B cell (primary cell): ENCODE measurements around the gene ZMIZ1. TPM values are rescaled to one million over a fixed set of nuclear protein-coding genes. Genes with fewer than 3 reads are reported as not detected.

Source experiments
- ATAC-seq: fragments of 200-7000 bp; cut with Tn5 transposase; one replicate; pipeline ENCODE4 v1.10.0; 2021; ENCODE audit warnings: low read depth, mild to moderate bottlenecking, moderate number of reproducible peaks, moderate library complexity
- CTCF ChIA-PET: fragments of 350-600 bp; sonication (Branson Sonifier 250); formaldehyde crosslinking; loops from one replicate; lab custom pipeline; 2021; ENCODE audit warnings: antibody characterized with exemption, inconsistent platforms; lab: Charles Lee
- POLR2A ChIA-PET: fragments of 350-600 bp; sonication (Branson Sonifier 250); formaldehyde crosslinking; loops from one replicate; lab custom pipeline; 2021; ENCODE audit warnings: antibody characterized with exemption; lab: Charles Lee
- DNase-seq: peaks from one replicate; pipeline ENCODE4 v3.0.0; 2013
- H2AFZ ChIP-seq: 2 replicates; pipeline ENCODE4 v1.6.1; 2012; ENCODE audit warnings: mild to moderate bottlenecking, low read depth, low read length; ENCODE audit not compliant: insufficient read depth, poor library complexity, severe bottlenecking
- H3K27ac ChIP-seq, 2 donors: 1 replicate in 1 of 2; 2 replicates in 1 of 2; pipeline ENCODE4 v1.5.1; 2012 to 2013; ENCODE audit warnings: low read length in 2 of 2, mild to moderate bottlenecking in 2 of 2, moderate library complexity in 1 of 2
- H3K27me3 ChIP-seq, 4 experiments: fragments of 200-600 bp in 1 of 4; sonication (generic) in 1 of 4; replicated peaks in 1 of 4; 1 replicate in 2 of 4; 2 replicates in 2 of 4; pipeline versions ENCODE4 v1.6.1 to v1.7.0; 2013 to 2016; ENCODE audit warnings: low read length in 3 of 4, mild to moderate bottlenecking in 2 of 4, mixed read lengths in 1 of 4, moderate library complexity in 1 of 4; ENCODE audit not compliant: insufficient read depth in 4 of 4, control insufficient read depth in 3 of 4; ENCODE audit errors: control extremely low read depth in 1 of 4
- H3K36me3 ChIP-seq, 2 experiments: replicated peaks in 1 of 2; 1 replicate in 1 of 2; 2 replicates in 1 of 2; pipeline versions ENCODE4 v1.6.1 to v1.7.1; 2013; ENCODE audit warnings: low read length in 1 of 2; ENCODE audit not compliant: insufficient read depth in 2 of 2, control insufficient read depth in 1 of 2; ENCODE audit errors: control extremely low read depth in 1 of 2, extremely low read depth in 1 of 2
- H3K4me1 ChIP-seq, 2 donors: fragments of 200-600 bp in 1 of 2; sonication (generic) in 1 of 2; 1 replicate in 1 of 2; 2 replicates in 1 of 2; pipeline versions ENCODE4 v1.5.1 to v1.6.1; 2013 to 2017; ENCODE audit warnings: low read length in 2 of 2; ENCODE audit not compliant: control insufficient read depth in 2 of 2, insufficient read depth in 2 of 2
- H3K4me2 ChIP-seq: replicated peaks from 2 replicates; pipeline ENCODE3; 2012; ENCODE audit warnings: mild to moderate bottlenecking, low read depth, low read length; ENCODE audit not compliant: poor library complexity, severe bottlenecking
- H3K4me3 ChIP-seq, 5 experiments: fragments of 200-600 bp in 1 of 5; sonication (generic) in 1 of 5; 1 replicate in 3 of 5; 2 replicates in 2 of 5; pipeline versions ENCODE4 v1.5.1 to v1.7.0; 2011 to 2016; ENCODE audit warnings: low read length in 4 of 5, mild to moderate bottlenecking in 4 of 5, low read depth in 2 of 5, control low read depth in 1 of 5, moderate library complexity in 1 of 5; ENCODE audit not compliant: insufficient read depth in 1 of 5; ENCODE audit errors: control extremely low read depth in 1 of 5, extremely low read depth in 1 of 5
- H3K79me2 ChIP-seq: fragments of 200-600 bp; sonication (generic); one replicate; pipeline ENCODE4 v1.6.0; 2016; ENCODE audit warnings: low read length; ENCODE audit not compliant: control insufficient read depth, insufficient read depth
- H3K9ac ChIP-seq: fragments of 200-600 bp; sonication (generic); 2 replicates; pipeline ENCODE4 v1.6.1; 2017; ENCODE audit warnings: mild to moderate bottlenecking, low read length, moderate library complexity
- H3K9me3 ChIP-seq, 3 donors: one replicate each; pipeline versions ENCODE4 v1.6.1 to v1.7.1; 2013; ENCODE audit warnings: low read length in 2 of 3; ENCODE audit not compliant: control insufficient read depth in 2 of 3, insufficient read depth in 1 of 3; ENCODE audit errors: control extremely low read depth in 1 of 3
- H4K20me1 ChIP-seq: 2 replicates; pipeline ENCODE4 v1.6.0; 2012; ENCODE audit warnings: mild to moderate bottlenecking, low read length; ENCODE audit not compliant: insufficient read depth, control insufficient read depth, poor library complexity, severe bottlenecking
- H3K27ac Mint-ChIP-seq: one replicate; pipeline ENCODE4 v1.8.0; 2021; ENCODE audit warnings: mixed read lengths
- H3K27me3 Mint-ChIP-seq: one replicate; pipeline ENCODE4 v1.8.0; 2021; ENCODE audit warnings: mixed read lengths
- H3K4me1 Mint-ChIP-seq: one replicate; pipeline ENCODE4 v1.8.0; 2021; ENCODE audit warnings: mixed read lengths
- H3K4me3 Mint-ChIP-seq: one replicate; pipeline ENCODE4 v1.8.0; 2021; ENCODE audit warnings: mixed read lengths
- H3K9me3 Mint-ChIP-seq: one replicate; pipeline ENCODE4 v1.8.0; 2022; ENCODE audit warnings: mixed read lengths; ENCODE audit not compliant: insufficient read depth
- EZH2 ChIP-seq: IDR thresholded peaks from 2 replicates; pipeline ENCODE4 v1.6.1; 2012; ENCODE audit warnings: borderline replicate concordance, low read depth, mild to moderate bottlenecking, moderate library complexity, low read length; ENCODE audit not compliant: insufficient read depth, poor library complexity, severe bottlenecking
- WGBS: methylation state at CpG from one replicate; pipeline ENCODE4 v1.1.5; 2013; ENCODE audit warnings: missing lambda C conversion rate; ENCODE audit not compliant: insufficient coverage; 5-methylcytosine and 5-hydroxymethylcytosine counted together
- intact Hi-C: fragments of 100-400 bp; cut with micrococcal nuclease; formaldehyde crosslinking; loops from one replicate; pipeline ENCODE4 v1.10.0; 2022
- polyA plus RNA-seq: library from polyadenylated mRNA; depleted of rRNA; stranded (reverse); fragments of >200 nt; gene quantifications from 2 replicates; pipeline ENCODE4 v1.2.3, GENCODE V29; 2012
- total RNA-seq, 2 donors: library from RNA; stranded (reverse); fragments of 120-200 nt in 1 of 2; gene quantifications; 1 replicate in 1 of 2; 2 replicates in 1 of 2; pipeline versions ENCODE4 v1.2.3 to v1.2.4, GENCODE V29; 2013 to 2022
- TF ChIP-seq, protein P1 (sequence below): fragments of 200-600 bp; IDR thresholded peaks from one replicate; pipeline ENCODE4 v1.8.0; 2022; ENCODE audit warnings: antibody characterized with exemption, mild to moderate bottlenecking

The ZMIZ1 gene
- total and polyA plus RNA-seq, 2 donors (not counting 1 experiment from before 2014, with no cell fraction given) = 14.3 to 64.9 TPM

GRCh38 chr10:79263939-79264338 lies 195.2 kb downstream of the ZMIZ1 start:
- Histone ChIP-seq H3K27ac (no peak overlapping the region), H3K4me2 (no peak overlapping the region), H3K9me3 (no peaks in the 10 kb centered on the region), H2AFZ (no peak overlapping the region), H4K20me1 (no peaks in the 10 kb centered on the region), H3K27me3 (no peaks in the 10 kb centered on the region), H3K4me3 (no peak overlapping the region), H3K9ac (no peak overlapping the region), H3K36me3 (no peaks in the 10 kb centered on the region), H3K79me2 (peaks cover 87% of the 10 kb centered on the region), H3K4me1 (peaks cover 51 to 83% of the 10 kb centered on the region in 2 donors)
- 98% methylated on average over 9 of the region's 10 CpGs for WGBS
- TF ChIP-seq, protein P1, sequence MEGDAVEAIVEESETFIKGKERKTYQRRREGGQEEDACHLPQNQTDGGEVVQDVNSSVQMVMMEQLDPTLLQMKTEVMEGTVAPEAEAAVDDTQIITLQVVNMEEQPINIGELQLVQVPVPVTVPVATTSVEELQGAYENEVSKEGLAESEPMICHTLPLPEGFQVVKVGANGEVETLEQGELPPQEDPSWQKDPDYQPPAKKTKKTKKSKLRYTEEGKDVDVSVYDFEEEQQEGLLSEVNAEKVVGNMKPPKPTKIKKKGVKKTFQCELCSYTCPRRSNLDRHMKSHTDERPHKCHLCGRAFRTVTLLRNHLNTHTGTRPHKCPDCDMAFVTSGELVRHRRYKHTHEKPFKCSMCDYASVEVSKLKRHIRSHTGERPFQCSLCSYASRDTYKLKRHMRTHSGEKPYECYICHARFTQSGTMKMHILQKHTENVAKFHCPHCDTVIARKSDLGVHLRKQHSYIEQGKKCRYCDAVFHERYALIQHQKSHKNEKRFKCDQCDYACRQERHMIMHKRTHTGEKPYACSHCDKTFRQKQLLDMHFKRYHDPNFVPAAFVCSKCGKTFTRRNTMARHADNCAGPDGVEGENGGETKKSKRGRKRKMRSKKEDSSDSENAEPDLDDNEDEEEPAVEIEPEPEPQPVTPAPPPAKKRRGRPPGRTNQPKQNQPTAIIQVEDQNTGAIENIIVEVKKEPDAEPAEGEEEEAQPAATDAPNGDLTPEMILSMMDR = no peak
- no peak for TF ChIP-seq EZH2
- peak overlapping the region; percentile 12 for H3K4me3 Mint-ChIP-seq
- DNase-seq (no peak), ATAC-seq (no peak)
- H3K4me1 Mint-ChIP-seq = peaks cover 90% of the 10 kb centered on the region
- no peaks in the 10 kb centered on the region for H3K9me3 Mint-ChIP-seq
- POLR2A ChIA-PET = interaction anchor here (2.5 kb wide), 1 partner anchor 16 kb away, joined by 9 read pairs; no protein-coding TSS in a partner anchor
- intact Hi-C loops = no loop called here
- no peaks in the 10 kb centered on the region for H3K27me3 Mint-ChIP-seq
- CTCF ChIA-PET = no interaction called here
- peak overlapping the region; percentile 76 for H3K27ac Mint-ChIP-seq

- no peak for ATAC-seq
- Histone ChIP-seq H3K27ac (peak overlapping the region in 1 of 2 donors; percentile 71), H3K36me3 (no peaks in the 10 kb centered on the region), H3K4me3 (no peak overlapping the region), H3K4me2 (no peak overlapping the region), H3K27me3 (no peaks in the 10 kb centered on the region), H4K20me1 (no peaks in the 10 kb centered on the region), H3K9ac (no peak overlapping the region), H2AFZ (no peak overlapping the region), H3K4me1 (peaks cover 54 to 87% of the 10 kb centered on the region in 2 donors), H3K9me3 (no peaks in the 10 kb centered on the region), H3K79me2 (peaks cover 87% of the 10 kb centered on the region)
- no peaks in the 10 kb centered on the region for H3K27me3 Mint-ChIP-seq
- intact Hi-C loops = no loop called here
- ChIA-PET CTCF (interaction anchor here (0.9 to 1.4 kb wide), 4 partner anchors 15 to 70 kb away, joined by 3 read pairs; no protein-coding TSS in a partner anchor), POLR2A (interaction anchor here (0.7 to 2.5 kb wide), 4 partner anchors 17 to 84 kb away, joined by 4 to 9 read pairs (median 6); no protein-coding TSS in a partner anchor)
- no peak for DNase-seq
- no peak overlapping the region for H3K4me3 Mint-ChIP-seq
- TF ChIP-seq, protein P1 = no peak
- no peak for TF ChIP-seq EZH2
- peak overlapping the region; percentile 54 for H3K27ac Mint-ChIP-seq
- no peaks in the 10 kb centered on the region for H3K9me3 Mint-ChIP-seq
- WGBS = 90% methylated on average over 10 of the region's 10 CpGs
- peaks cover 91% of the 10 kb centered on the region for H3K4me1 Mint-ChIP-seq
Measured at GRCh38 chr10:79264942-79265341, 196.2 kb downstream of the ZMIZ1 start.
